GM23248 (cell line): ENCODE measurements around the gene PREX1.

Experiments
- EZH2 ChIP-seq: fragments of 200-600 bp; sonication (generic); IDR thresholded peaks from 2 replicates; pipeline ENCODE4 v1.6.1; 2018; ENCODE audit warnings: antibody characterized with exemption, mild to moderate bottlenecking; ENCODE audit not compliant: insufficient read depth, poor library complexity, severe bottlenecking
- EZH2phosphoT487 ChIP-seq: fragments of 200-600 bp; sonication (generic); IDR thresholded peaks from 2 replicates; pipeline ENCODE4 v1.6.1; 2018; ENCODE audit warnings: antibody characterized with exemption, moderate library complexity, mild to moderate bottlenecking, low read depth; ENCODE audit not compliant: insufficient read depth

DNA sequence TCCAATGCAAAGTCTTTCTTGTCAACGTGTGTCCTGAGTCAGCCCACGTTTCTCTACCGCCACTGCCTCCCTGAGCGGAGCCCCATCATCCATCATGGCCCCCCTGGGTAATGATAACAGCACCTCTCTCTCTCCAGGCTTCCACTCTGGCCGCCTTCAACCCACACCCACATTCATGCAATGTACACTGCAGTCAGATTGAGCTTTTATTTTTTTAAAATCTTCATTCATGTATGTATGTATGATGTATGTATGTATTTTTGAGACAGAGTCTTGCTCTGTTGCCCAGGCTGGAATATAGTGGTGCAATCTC lies 245.2 kb downstream of the PREX1 start:
- TF ChIP-seq EZH2 (no peak), EZH2phosphoT487 (no peak)
